Mesenteric fat pad (tissue), 1 donor: Measurements from ENCODE around the gene STAT5B. TPM values are rescaled to one million over a fixed set of nuclear protein-coding genes. Genes with fewer than 3 reads are reported as not detected.

ENCODE experiments used
- DNase-seq: peaks from one replicate; pipeline ENCODE4 v3.0.0-alpha.2; 2020; ENCODE audit warnings: low spot score
- total RNA-seq: library from RNA; stranded (reverse); fragmentation: NEBNext Ultra II Directional; extraction: Animal tissue kit (Norgen Biotek cat#: 25700); gene quantifications from one replicate; pipeline ENCODE4 v1.2.1, GENCODE V29; 2021
- donor health status: DM: yes; HTN: yes; CAD: no.

STAT5B gene
- total RNA-seq, 1 donor from 2014 or later: 106 TPM

DNA sequence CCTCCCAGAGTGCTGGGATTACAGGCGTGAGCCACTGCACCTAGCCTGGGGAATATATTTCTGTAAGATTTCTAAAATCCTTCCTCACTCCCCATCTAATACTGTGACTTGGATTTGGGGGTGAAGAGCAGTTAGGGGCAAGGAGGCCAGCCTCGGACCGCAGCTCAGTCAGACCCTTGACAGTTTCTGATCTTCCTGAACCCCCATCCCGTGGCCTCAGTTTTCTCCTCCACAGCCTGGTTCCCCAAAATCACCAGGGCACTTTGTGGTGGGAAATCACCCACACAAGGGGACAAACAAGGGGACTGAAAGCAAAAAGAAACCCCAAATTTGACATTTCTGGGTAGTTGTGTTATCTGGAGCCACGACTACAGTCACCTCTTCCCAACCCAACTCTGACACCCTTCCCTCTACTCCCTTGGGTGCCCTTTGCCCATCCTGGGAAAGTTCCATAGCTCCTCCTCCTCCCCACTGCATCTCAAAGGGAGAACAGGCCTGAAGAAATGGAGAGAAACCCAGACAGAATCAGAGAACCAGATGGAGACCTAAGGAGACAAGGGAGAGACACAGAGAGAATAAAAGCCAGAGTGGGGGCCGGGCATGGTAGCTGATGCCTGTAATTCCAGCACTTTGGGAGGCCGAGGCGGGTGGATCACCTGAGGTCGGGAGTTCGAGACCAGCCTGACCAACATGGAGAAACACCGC lies 9.3 kb upstream of the STAT5B start:
- peak; percentile 60 for DNase-seq

GRCh38 chr17:42284566-42284965 lies 8.4 kb upstream of the STAT5B start:
- DNase-seq: no peak

DNA sequence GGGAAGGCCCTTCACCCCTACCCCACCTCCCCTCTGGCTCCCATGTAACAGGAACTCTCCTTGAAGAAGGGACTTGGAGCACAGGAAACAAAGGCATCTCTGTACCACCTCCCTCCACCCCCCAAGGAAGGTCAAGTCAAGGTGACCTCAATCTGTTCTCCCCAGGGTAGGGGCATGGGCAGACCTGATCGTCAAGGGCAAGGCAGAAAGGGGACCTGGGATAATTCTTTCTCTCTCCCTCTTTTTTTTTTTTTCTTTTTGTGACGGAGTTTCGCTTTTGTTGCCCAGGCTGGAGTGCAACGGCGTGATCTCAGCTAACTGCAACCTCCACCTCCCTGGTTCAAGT lies 7.8 kb upstream of the STAT5B start:
- DNase-seq: peak; percentile 18

DNA sequence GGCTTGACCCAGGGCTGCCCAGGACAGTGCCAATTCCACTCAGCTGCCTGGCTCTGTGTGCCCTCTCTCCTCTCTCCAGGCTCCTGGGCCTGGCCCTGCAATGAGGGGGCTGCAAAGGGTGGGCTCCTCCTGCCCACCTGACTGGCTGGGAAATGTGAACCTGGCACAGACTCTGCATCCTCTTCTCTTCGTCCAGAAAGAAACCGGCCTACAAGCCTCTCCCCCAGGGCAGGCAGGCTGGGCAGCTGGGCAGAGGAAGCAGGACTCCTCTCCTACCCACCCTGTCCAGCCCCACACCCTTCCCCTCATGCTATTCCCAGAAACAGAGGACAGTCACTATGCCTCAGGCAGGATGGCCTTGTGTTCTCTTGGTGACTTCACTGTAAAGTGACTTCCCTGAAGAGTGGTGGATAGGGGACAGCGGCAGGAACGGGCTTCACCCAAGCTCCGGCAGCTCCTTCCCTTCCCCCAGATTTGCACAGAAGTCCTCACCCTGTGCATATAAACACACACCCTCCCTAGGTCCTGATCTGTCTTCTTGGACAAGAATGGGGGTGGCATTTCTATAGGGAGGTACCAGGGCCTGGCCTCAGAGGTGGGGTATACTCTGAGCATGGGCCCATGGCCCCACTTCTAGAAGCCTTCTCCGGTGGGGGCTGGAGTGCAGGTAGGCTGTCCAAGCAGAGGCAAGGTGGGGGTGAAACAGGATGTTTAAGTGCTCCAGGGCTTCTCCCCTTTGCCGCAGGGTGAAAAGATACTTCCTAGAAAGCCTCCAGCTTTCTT lies 7.2 kb upstream of the STAT5B start:
- DNase-seq: peak; percentile 74

GRCh38 chr17:42282478-42283080 lies 6.4 kb upstream of the STAT5B start:
- DNase-seq: peak; percentile 47

DNA sequence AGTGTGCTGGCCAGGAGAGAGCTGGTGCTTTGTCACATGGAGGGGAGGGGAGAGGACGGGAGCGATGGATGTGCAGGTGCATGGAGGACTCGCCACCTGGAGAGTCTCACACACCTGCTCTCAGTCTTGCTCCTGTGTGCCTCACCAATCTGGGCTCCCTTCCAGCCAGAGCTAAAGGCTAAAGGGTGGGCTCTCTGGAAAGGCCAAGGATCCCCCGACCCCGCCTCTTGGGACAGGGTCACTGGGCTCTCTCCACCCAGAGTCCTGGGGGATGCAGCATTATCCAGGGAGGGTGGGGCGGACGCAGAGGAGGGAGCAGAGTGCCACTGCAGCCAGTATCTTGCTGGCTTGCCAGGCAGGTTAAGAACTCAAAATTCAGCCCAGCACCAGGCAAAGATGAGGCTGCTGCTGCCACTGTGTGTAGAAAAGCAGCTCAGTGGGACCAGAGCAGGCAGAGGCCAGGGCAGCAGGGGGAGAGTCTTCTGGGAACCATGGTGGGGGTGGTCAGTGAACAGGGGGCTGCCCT lies 5.4 kb upstream of the STAT5B start:
- peak; percentile 53 for DNase-seq

DNA sequence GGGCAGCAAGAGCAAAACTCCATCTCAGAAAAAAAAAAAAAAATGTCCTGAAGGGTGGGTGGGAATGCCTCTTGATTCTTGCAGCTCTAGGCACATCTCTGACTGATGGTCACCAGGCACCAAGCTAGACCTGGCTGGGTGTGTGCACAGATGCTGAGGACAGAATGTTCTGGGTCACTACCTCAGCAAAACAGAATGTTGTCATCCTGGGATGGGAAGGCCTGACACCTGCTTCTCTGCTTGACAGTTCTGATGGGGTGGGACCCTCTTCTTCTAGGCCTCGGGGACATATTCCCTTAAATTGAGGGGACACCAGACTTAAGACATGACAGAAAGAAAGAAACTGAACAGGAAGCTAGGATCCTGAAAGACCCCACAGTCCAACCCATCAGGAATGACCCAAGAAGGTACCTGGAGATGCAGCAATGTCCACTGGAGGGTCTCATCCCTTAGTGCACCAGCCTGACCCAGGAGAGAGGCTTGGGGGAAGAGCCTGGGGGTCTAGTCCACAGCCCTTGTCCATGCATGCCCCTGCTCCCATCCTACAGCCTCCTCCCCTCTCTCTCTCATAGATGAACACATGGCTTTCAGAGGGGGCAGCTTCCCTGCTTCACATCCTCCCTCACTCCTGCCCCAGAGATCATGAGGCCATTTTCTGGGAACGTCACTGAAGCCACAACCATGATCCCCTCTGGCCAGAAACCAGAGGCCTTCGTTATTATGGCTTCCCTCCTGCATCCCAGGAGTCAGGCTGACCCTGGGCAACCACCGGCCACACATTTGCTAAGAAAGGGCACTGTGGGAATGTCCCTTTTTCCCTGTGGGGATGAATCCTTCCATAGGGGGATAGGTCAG lies 3.8 kb upstream of the STAT5B start:
- peak; percentile 60 for DNase-seq

DNA sequence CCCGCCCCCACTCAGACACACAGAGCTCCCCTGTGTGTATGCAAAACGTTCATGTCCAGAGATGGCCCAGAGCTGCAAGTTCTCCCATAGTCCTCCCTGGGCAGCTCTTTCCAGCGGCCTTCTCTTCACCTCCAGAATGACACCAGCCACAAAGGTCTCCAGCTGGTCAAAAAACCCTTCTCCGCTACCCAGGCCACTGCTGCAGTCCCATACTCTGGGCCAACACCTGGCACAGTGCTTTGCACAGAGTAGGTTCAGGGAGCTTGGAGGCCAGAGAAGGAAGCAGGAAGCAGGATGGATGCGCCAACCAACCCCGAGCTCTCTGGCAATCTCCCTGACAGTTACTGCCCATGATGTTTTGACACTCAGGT lies 1.1 kb upstream of the STAT5B start:
- DNase-seq: no peak

- DNase-seq: peak; percentile 93
Observed at GRCh38 chr17:42276609-42277341, 584 bp upstream of the STAT5B start.

GRCh38 chr17:42275527-42276358 lies 448 bp downstream of the STAT5B start:
- peak; percentile 85 for DNase-seq

DNA sequence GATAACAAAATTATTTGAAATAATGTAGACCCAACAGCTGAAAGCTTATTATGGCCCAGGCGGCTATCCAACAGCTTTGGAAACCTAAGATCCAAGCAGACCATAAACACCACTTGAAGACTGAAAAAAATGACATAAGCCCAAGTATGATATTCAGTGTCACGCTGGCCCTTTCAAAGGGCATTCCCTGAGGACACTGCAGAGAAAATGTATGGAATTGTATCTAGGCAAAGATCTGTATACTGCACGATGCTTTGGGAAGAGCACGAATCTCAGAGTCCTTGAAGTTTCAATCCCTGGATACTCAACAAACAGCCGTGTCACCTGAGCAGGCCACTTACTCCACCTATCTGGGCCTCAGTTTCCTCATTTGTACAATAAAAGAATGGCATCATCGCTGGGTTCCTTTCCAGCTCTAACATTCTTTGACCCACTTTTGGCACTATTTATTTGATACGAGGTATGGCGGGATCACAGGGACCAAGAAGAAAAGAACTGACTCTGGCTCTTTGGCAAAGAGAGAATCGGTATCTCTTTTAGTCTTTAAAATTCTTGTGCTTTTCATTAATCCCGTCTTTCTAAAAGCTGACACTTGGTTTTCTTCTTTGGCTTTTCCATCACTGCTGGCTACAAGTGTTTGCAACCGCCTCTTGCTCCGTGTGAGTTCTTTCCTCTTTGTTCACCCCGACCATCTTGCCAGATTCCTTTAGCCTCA lies 1.2 kb downstream of the STAT5B start:
- DNase-seq: no peak

- DNase-seq: no peak
Observed at GRCh38 chr17:42274253-42274542, 2.0 kb downstream of the STAT5B start.

- no peak for DNase-seq
Observed at GRCh38 chr17:42273474-42274252, 2.5 kb downstream of the STAT5B start.

DNA sequence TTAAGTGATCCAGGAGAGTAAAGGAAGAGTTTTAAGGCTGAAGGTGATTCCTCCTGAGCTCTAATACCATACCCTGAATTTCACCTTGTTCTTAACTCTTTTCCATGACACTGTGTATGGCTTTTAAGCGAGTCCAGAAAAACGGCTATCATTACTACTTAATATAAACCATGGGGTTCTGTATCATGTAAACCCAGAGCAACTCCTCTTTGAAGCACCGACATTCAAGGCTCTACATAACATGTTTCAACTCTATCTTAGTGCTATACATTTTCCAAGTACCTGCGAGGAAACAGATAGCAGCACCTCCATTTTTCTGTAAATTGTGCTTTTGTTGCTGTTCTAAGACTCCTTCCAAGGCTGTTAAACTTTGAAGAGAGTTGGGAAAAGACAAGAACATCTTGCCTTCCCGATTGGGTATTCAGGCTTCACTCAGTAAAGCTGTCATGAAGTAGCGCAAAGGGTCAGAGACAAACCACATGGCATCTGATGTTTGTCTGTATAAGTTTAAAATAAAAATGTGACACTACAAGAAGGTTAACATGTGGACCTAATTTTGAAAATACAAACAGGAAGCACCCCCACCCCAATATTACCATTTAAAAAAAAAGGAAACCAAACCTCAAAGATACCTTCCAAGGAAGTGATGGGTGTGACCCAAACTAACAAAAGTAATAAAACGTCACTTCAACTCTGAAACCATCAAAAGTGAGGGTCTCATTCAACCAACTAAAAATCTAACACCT lies 3.9 kb downstream of the STAT5B start:
- no peak for DNase-seq

GRCh38 chr17:42271779-42272035 lies 4.5 kb downstream of the STAT5B start:
- no peak for DNase-seq

DNA sequence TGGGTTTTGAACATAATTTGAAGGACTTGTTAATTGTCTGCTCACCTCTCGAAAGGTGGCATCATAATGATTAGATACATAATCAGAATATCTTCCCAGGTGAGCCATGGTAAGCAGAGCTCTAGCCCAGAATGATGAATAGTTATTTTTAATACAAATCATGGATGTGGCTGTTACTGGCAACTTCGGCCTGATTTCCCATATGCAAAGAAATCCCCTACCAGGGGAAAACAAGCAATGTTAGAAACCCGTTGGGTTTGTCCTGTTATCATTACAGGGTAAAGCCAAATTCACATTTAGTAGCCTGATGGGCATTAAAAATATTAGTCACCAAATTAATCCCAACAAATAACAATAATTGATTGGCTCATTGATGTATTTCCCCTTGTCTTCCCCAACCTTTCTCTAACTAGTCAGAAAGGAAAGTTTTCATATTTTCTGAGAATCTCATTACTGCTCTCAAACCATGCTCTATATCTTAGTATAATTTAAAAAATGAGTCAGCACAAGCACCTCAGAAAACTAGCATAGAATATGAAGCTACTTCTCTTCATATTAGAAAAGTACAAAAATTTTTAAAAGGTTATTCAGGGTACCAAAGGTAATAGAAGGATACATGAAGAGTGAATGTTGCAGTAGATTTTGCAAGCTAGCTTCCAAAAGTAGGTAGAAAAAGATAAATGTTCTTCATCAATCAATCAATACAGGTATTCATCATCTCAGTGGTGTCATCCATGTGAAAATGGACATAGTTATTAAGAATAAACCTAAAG lies 5.0 kb downstream of the STAT5B start:
- DNase-seq: no peak

- no peak for DNase-seq
Observed at GRCh38 chr17:42270596-42270995, 5.6 kb downstream of the STAT5B start.
